Measurements from ENCODE around the gene AGTPBP1.
"Not testable (repeated sequence)": the region's sequence is repeated elsewhere in the genome, so short reads cannot be mapped to it uniquely, and the experiment has no call there.

Gene AGTPBP1

GRCh38 chr9:85719411-85719810 is 22.3 kb downstream of the AGTPBP1 start:
- DNase-seq = not testable (repeated sequence)

GRCh38 chr9:85717818-85718217 is 23.9 kb downstream of the AGTPBP1 start:
- not testable (repeated sequence) for DNase-seq

- no peak for DNase-seq
Observed at GRCh38 chr9:85717220-85717619, 24.5 kb downstream of the AGTPBP1 start.

DNA sequence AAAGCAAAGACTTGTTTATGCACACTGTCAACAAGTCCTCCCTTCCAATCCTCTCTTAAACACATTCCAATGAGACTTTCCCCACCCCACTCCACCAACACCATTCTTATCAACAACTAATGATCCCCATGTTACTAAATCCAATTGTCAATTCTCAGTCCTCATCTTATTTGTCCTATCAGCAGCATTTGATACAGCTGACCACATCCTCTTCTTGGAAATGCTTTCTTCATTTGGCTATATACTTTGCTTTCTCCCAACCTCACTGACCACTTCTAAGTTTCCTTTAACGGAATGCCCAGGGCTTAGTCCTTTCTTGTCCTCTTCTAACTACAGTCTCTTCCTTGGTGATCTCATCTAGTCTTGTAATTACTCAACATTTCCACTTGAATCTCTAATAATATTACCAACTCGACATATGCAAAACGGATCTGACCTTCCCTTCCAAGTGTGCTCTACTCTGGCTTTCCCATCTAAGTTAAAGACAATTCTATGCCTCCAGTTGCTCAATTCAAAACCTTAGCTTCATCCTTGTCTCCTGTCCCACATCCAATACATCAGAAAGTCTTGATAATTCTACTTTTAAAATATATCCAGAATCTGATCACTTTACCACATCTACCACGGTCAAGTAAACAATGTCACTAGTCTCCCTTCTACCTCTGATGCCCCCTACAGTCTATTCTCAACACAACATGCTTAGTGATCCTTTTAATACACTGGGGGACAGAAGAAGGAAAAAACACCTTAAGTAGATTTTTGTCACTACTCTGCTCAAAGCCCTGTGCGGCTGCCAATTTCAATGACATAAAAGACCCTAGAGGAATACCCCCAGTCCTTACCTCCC is 25.5 kb downstream of the AGTPBP1 start:
- no peak for DNase-seq

GRCh38 chr9:85715587-85715986 is 26.2 kb downstream of the AGTPBP1 start:
- no peak for DNase-seq

DNA sequence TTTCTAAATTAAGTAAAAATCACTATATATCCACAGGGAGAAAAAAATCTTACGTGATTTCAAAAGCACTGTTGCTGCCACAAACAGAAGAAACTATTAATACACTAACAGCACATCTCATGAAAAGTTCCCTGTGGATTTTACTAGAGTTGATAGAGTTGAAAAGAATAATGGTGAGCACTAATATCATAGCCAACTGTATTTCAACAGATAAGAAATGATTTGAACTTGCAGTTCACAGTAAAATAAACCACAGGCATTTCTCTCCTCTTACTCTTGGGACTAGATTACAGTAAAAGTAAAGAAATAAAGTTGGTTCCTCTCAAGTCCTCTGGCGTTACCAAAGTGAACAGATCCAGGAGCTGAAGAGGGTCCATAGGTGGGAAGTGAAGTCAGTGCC is 27.9 kb downstream of the AGTPBP1 start:
- no peak for DNase-seq

- no peak for DNase-seq
Observed at GRCh38 chr9:85704744-85705143, 37.0 kb downstream of the AGTPBP1 start.

DNA sequence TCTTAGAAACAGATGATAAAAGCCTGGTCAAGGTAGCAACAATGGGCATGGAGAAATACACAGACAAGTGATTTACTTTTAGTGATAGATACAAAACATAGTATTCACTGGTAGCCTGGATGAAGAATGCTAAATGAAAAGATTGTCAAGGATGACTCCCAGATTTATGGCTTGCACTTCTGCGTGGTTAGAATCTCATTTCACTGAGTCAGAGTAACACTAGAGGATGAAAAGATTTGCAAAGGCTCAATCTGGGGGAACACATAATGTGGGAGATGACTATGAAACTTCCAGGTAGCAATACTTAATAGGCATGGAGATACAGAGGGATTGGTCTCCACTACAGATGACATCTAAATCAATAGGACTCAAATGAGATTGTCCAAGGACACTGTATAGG is 38.4 kb downstream of the AGTPBP1 start:
- DNase-seq = no peak

- DNase-seq = no peak
Observed at GRCh38 chr9:85702726-85703289, 38.9 kb downstream of the AGTPBP1 start.

DNA sequence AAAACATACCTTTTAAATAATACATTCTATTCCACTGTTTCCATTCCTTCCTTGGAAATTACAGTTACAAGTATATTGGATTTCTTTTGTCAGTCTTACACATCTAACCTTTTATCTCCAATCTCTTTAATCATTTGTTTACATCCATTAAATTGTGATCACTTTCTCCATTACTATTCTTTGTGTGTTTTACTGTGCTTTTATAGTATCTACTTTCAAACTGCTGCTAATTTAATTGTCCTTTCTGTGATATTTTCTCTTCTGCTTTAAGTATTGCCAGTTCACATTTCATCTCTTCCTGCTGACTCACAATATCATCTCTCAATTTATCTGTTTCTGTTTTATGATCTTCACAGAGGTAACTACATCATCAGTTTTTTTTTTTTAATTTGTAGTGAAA is 39.6 kb downstream of the AGTPBP1 start:
- DNase-seq = no peak

- DNase-seq = no peak
Observed at GRCh38 chr9:85700330-85700729, 41.4 kb downstream of the AGTPBP1 start.

DNA sequence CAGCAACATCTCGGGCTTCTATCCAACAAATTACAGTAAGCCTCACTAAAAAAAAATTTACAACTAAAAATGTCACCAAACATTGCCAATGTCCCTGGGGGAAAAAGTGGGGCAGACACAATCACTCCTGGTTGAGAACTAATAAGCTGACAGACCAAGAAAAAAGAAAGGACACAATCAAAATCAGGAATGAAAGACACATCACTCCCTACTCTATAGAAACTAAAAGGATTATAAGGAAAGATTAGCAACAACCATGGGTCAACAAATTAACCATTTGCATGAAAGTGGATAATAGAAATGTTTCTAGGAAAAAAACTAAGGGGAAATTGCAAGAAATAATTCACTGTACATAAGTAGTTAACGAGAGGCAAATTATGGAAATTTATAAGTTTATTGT is 53.4 kb downstream of the AGTPBP1 start:
- no peak for DNase-seq

GRCh38 chr9:85685081-85685480 is 56.7 kb downstream of the AGTPBP1 start:
- no peak for DNase-seq

DNA sequence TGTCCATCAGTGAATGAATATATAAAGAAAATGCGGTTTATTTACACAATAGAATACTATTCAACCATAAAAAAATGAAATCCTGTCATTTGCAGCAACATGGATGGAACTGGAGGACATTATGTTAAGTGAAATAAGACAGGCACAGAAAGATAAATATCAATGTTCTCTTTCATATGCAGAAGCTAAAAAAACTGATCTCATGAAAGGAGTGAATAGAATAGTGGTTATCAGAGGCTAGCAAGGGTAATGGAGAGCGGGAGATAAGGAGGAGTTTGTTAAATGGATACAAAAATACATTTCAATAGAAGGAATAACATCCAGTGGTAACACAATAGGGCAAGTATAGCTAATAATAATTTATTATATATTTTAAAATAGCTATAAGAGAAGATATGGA is 65.0 kb downstream of the AGTPBP1 start:
- DNase-seq = no peak

DNA sequence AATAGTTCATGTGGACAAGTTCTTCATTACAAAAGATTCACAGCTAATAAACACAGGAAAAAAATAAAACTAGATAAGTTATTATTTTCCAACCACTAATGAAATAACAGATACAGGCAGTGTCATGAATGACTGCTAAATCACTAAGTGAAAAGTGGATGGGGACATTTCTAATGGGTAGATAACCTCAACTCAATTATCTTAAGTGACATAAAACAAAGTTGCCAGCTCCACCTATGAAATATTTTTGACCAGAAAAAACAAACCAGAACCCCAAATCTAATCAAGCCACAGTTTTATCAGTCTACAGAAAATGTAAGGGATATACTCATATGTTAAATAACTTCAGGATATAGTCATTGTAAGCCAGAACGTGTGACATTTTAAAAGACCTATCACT is 74.4 kb downstream of the AGTPBP1 start:
- DNase-seq = no peak

- no peak for DNase-seq
Observed at GRCh38 chr9:85666086-85666485, 75.7 kb downstream of the AGTPBP1 start.

DNA sequence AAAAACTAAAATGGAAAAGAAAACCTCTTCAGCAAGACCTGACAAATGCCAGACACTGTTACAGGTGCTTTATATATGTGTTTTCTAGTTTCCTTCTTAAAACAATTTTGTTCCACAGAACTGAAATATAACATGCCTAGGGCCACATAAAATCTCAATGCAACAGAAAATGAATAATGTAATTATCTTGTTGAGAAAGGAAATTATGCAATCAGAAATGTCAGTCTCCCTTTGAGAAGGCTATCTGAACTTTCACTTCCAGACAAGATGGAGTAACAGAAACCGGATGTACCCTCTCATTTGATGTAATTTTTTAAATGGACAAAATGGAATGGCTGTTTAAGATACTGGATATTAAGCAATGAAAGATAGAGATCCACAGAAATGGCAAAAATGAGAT is 79.2 kb downstream of the AGTPBP1 start:
- no peak for DNase-seq

GRCh38 chr9:85658716-85659115 is 83.0 kb downstream of the AGTPBP1 start:
- no peak for DNase-seq

GRCh38 chr9:85653153-85653552 is 88.6 kb downstream of the AGTPBP1 start:
- no peak for DNase-seq

DNA sequence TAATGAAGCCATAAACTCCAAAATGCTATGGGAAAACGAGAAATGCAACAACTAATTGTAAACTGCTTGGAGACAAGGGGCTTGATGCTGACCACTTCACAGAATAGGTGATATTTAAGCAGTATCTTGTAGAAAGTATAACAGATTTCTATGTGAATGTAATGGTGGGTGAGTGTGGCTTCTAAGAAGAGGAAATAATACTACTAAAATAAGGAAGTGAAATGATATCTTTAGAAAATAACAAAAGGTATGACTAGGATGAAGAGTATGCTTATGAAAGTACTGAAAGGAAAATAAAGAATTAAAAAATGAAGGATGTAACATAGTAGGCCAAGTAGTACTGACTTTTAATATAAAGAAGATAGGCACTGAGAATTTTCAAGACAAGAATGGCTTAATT is 94.2 kb downstream of the AGTPBP1 start:
- no peak for DNase-seq

- DNase-seq = no peak
Observed at GRCh38 chr9:85645909-85646627, 95.7 kb downstream of the AGTPBP1 start.

DNA sequence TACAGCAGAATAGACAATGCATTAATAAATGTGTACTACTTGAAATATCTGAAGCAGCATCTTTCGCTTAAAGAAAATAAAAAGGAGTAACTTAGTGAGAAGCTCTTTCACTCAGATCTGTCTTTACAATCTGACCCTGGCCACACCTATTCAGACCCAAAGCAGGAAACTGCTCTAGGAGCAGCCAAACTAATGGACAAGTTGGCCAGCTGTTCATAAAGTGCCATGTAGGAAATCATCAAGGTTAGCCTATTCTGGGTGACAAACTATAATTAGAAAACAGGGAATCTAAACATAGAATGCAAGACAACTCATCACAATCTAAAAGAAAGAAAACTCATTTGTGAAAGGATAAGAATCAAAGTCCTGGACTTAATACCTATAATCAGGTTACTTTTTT is 101.3 kb downstream of the AGTPBP1 start:
- no peak for DNase-seq

DNA sequence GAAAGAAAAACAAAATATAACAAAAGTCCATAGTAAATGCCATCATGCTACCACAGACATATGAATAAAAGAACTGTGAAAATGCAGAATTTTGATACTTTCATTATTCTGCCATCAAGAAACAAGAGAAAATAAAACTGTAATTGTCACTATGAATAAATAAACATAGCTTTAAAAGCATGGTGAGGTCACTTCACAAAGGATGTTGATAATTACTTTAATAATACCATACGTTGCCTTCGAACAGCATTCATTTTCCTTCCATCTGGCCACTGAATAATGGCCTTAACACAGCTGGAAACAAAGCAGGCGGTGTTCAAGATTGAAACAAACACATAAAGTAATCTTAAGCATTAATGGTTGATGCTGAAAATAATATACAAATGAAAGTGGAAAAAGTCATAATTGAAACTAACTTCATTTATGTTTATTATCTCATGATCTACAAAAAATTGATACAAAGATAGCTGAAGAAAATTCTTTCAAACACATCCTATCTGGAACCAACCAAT is 102.0 kb downstream of the AGTPBP1 start:
- DNase-seq = no peak

- no peak for DNase-seq
Observed at GRCh38 chr9:85631809-85632208, 109.9 kb downstream of the AGTPBP1 start.
